ENCODE data around the gene RASA4B. TPM values are rescaled to one million over a fixed set of nuclear protein-coding genes. Genes with fewer than 3 reads are reported as not detected.
"Not testable (repeated sequence)": the region's sequence is repeated elsewhere in the genome, so short reads cannot be mapped to it uniquely, and the experiment has no call there.

Gene RASA4B
- total RNA-seq, 4 donors from 2014 or later: 0.98 to 14.6 (median 6.4) TPM

- WGBS, 2 donors: 90% methylated on average over 2 of the region's 13 CpGs; no CpG with 5 or more reads in 1 of the 2 donors
- H3K36me3 ChIP-seq; H3K9me3 ChIP-seq; H3K27ac ChIP-seq; H3K27me3 ChIP-seq; DNase-seq; H3K4me3 ChIP-seq (replicated peaks in 1 of 3); intact Hi-C loops (cut with DNase I); H3K4me1 ChIP-seq: not testable (repeated sequence)
Observed at GRCh38 chr7:102527822-102528793, 10.5 kb upstream of the RASA4B start.

- H3K4me3 ChIP-seq (replicated peaks in 1 of 3): not testable (repeated sequence)
Observed at GRCh38 chr7:102527182-102527581, 9.6 kb upstream of the RASA4B start.

GRCh38 chr7:102524803-102525202 lies 7.2 kb upstream of the RASA4B start:
- H3K36me3 ChIP-seq; intact Hi-C loops (cut with DNase I); H3K27ac ChIP-seq; H3K27me3 ChIP-seq; H3K4me1 ChIP-seq; DNase-seq; H3K4me3 ChIP-seq (replicated peaks in 1 of 3); H3K9me3 ChIP-seq: not testable (repeated sequence)
- 33% methylated on average over 1 of the region's 2 CpGs; no CpG with 5 or more reads in 1 of the 2 donors for WGBS, 2 donors

More at GRCh38 chr7:102527182-102527581, 9.6 kb upstream of the RASA4B start:
- H3K27ac ChIP-seq; H3K4me1 ChIP-seq; H3K36me3 ChIP-seq; H3K27me3 ChIP-seq; H3K9me3 ChIP-seq; intact Hi-C loops (cut with DNase I); DNase-seq: not testable (repeated sequence)
- WGBS, 2 donors: 44 to 67% methylated on average over 1 of the region's 8 CpGs

GRCh38 chr7:102520797-102521196 lies 3.2 kb upstream of the RASA4B start:
- DNase-seq; H3K9me3 ChIP-seq; H3K4me1 ChIP-seq; intact Hi-C loops (cut with DNase I); H3K27me3 ChIP-seq; H3K4me3 ChIP-seq (replicated peaks in 1 of 3); H3K36me3 ChIP-seq; H3K27ac ChIP-seq: not testable (repeated sequence)
- WGBS, 2 donors: 90% methylated on average over 4 of the region's 5 CpGs; no CpG with 5 or more reads in 1 of the 2 donors

- WGBS, 2 donors: no CpG with 5 or more reads among the region's 10 CpGs
- intact Hi-C loops (cut with DNase I); H3K4me3 ChIP-seq (replicated peaks in 1 of 3); H3K9me3 ChIP-seq; DNase-seq; H3K27me3 ChIP-seq; H3K27ac ChIP-seq; H3K36me3 ChIP-seq; H3K4me1 ChIP-seq: not testable (repeated sequence)
Observed at GRCh38 chr7:102516951-102517350, 626 bp downstream of the RASA4B start.

GRCh38 chr7:102515889-102516288 lies 1.7 kb downstream of the RASA4B start:
- no CpG with 5 or more reads among the region's 3 CpGs for WGBS, 2 donors
- DNase-seq; intact Hi-C loops (cut with DNase I); H3K27me3 ChIP-seq; H3K4me1 ChIP-seq; H3K9me3 ChIP-seq; H3K4me3 ChIP-seq (replicated peaks in 1 of 3); H3K27ac ChIP-seq; H3K36me3 ChIP-seq: not testable (repeated sequence)

- DNase-seq; H3K36me3 ChIP-seq; H3K4me3 ChIP-seq (replicated peaks in 1 of 3); H3K27ac ChIP-seq; H3K9me3 ChIP-seq; intact Hi-C loops (cut with DNase I); H3K27me3 ChIP-seq; H3K4me1 ChIP-seq: not testable (repeated sequence)
- WGBS, 2 donors: no CpG with 5 or more reads among the region's 15 CpGs
Observed at GRCh38 chr7:102514881-102515721, 2.5 kb downstream of the RASA4B start.

GRCh38 chr7:102512642-102513221 lies 4.8 kb downstream of the RASA4B start:
- peak overlapping the region; percentile 29 to 67 (median 65) for H3K27ac ChIP-seq
- H3K9me3 ChIP-seq; H3K36me3 ChIP-seq; H3K27me3 ChIP-seq; H3K4me3 ChIP-seq (replicated peaks in 1 of 3); intact Hi-C loops (cut with DNase I); H3K4me1 ChIP-seq: not testable (repeated sequence)
- DNase-seq: peak; percentile 9 to 64
- WGBS, 2 donors: 3 to 12% methylated on average over 2 to 5 of the region's 5 CpGs

GRCh38 chr7:102511860-102512522 lies 5.6 kb downstream of the RASA4B start:
- no CpG with 5 or more reads among the region's 30 CpGs for WGBS, 2 donors
- H3K4me1 ChIP-seq; H3K27me3 ChIP-seq; H3K36me3 ChIP-seq; intact Hi-C loops (cut with DNase I); DNase-seq; H3K9me3 ChIP-seq; H3K27ac ChIP-seq; H3K4me3 ChIP-seq (replicated peaks in 1 of 3): not testable (repeated sequence)

- H3K4me3 ChIP-seq (replicated peaks in 1 of 3); H3K4me1 ChIP-seq; H3K36me3 ChIP-seq; H3K9me3 ChIP-seq; H3K27ac ChIP-seq; DNase-seq; H3K27me3 ChIP-seq; intact Hi-C loops (cut with DNase I): not testable (repeated sequence)
- 79% methylated on average over 4 of the region's 8 CpGs; no CpG with 5 or more reads in 1 of the 2 donors for WGBS, 2 donors
Observed at GRCh38 chr7:102510575-102510974, 7.0 kb downstream of the RASA4B start.

- DNase-seq; intact Hi-C loops (cut with DNase I): not testable (repeated sequence)
- WGBS, 2 donors: 100% methylated on average over 2 of the region's 8 CpGs; no CpG with 5 or more reads in 1 of the 2 donors
Observed at GRCh38 chr7:102507410-102508088, 10.0 kb downstream of the RASA4B start.

More at GRCh38 chr7:102507410-102508088, 10.0 kb downstream of the RASA4B start:
- H3K4me3 ChIP-seq (replicated peaks in 1 of 3); H3K4me1 ChIP-seq; H3K9me3 ChIP-seq; H3K36me3 ChIP-seq; H3K27me3 ChIP-seq; H3K27ac ChIP-seq: not testable (repeated sequence)

Data from thyroid gland (tissue), 4 donors.